ENCODE data around the gene PCSK5. TPM values are rescaled to one million over a fixed set of nuclear protein-coding genes. Genes with fewer than 3 reads are reported as not detected.
A peak's percentile ranks its signal among the peaks of the same experiment; 100 is the strongest.

PCSK5 gene
- polyA plus RNA-seq, 1 donor (not counting 4 experiments of a cell fraction or from before 2014, with no cell fraction given): 1.9 TPM

GRCh38 chr9:75903785-75904360 is 13.4 kb downstream of the PCSK5 start:
- H3K27me3 ChIP-seq (ENCODE audit: control insufficient read depth, extremely low read depth, insufficient read depth, low read length): no peaks in the 10 kb centered on the region
- no peaks in the 10 kb centered on the region for H3K79me2 ChIP-seq (ENCODE audit: control insufficient read depth, insufficient read depth, low read length)
- H3K4me2 ChIP-seq (ENCODE audit: control insufficient read depth, extremely low read depth, insufficient read depth, low read depth, low read length): no peak overlapping the region
- H3K27ac ChIP-seq (ENCODE audit: control insufficient read depth, insufficient read depth, low read length): no peak overlapping the region
- DNase-seq (ENCODE audit: low read depth, low spot score) (peak; percentile 19), FAIRE-seq (no peak)
- no peaks in the 10 kb centered on the region for H3K9me1 ChIP-seq (ENCODE audit: control insufficient read depth, extremely low read depth, insufficient read depth, low read length)
- no peak overlapping the region for H3K4me3 ChIP-seq (ENCODE audit: control insufficient read depth in 2 of 3, extremely low read depth in 1 of 3, insufficient read depth in 2 of 3, low read depth in 1 of 3, low read length in 3 of 3)
- no peaks in the 10 kb centered on the region for H3K9me3 ChIP-seq (ENCODE audit: control insufficient read depth, low read depth, low read length)
- TF ChIP-seq EZH2 (IDR thresholded peaks at IDR 0.05; ENCODE audit: low read length) (no peak), CTCF (optimal IDR thresholded peaks at IDR 0.05 in 1 of 3, IDR thresholded peaks at IDR 0.05 in 1 of 3, conservative IDR thresholded peaks at IDR 0.05 in 1 of 3; ENCODE audit: extremely low read depth in 1 of 3, insufficient read depth in 2 of 3, low read length in 3 of 3) (no peak)
- dilution Hi-C loops (cut with MboI; ENCODE audit: extremely low pct_ligation_motif_present, low sequenced_read_pairs): no loop called here
- H3K36me3 ChIP-seq (ENCODE audit: control insufficient read depth in 2 of 2, extremely low read depth in 1 of 2, insufficient read depth in 2 of 2, low read length in 2 of 2): no peaks in the 10 kb centered on the region
- H3K4me1 ChIP-seq (ENCODE audit: control insufficient read depth, extremely low read depth, insufficient read depth, low read length): peaks cover 2% of the 10 kb centered on the region
- H2AFZ ChIP-seq (ENCODE audit: control insufficient read depth, low read length): no peak overlapping the region
- no peaks in the 10 kb centered on the region for H4K20me1 ChIP-seq (ENCODE audit: control insufficient read depth, extremely low read depth, insufficient read depth, low read length)
- H3K9ac ChIP-seq (ENCODE audit: control insufficient read depth, extremely low read depth, insufficient read depth, low read length): no peak overlapping the region

- Histone ChIP-seq H3K9me3 (ENCODE audit: control insufficient read depth, low read depth, low read length) (no peaks in the 10 kb centered on the region), H3K79me2 (ENCODE audit: control insufficient read depth, insufficient read depth, low read length) (no peaks in the 10 kb centered on the region), H3K27ac (ENCODE audit: control insufficient read depth, insufficient read depth, low read length) (no peak overlapping the region), H4K20me1 (ENCODE audit: control insufficient read depth, extremely low read depth, insufficient read depth, low read length) (no peaks in the 10 kb centered on the region), H3K36me3 (ENCODE audit: control insufficient read depth in 2 of 2, extremely low read depth in 1 of 2, insufficient read depth in 2 of 2, low read length in 2 of 2) (no peaks in the 10 kb centered on the region), H3K27me3 (ENCODE audit: control insufficient read depth, extremely low read depth, insufficient read depth, low read length) (no peaks in the 10 kb centered on the region), H3K9me1 (ENCODE audit: control insufficient read depth, extremely low read depth, insufficient read depth, low read length) (no peaks in the 10 kb centered on the region), H3K4me2 (ENCODE audit: control insufficient read depth, extremely low read depth, insufficient read depth, low read depth, low read length) (no peak overlapping the region), H3K4me1 (ENCODE audit: control insufficient read depth, extremely low read depth, insufficient read depth, low read length) (peaks cover 2% of the 10 kb centered on the region), H3K9ac (ENCODE audit: control insufficient read depth, extremely low read depth, insufficient read depth, low read length) (no peak overlapping the region), H3K4me3 (ENCODE audit: control insufficient read depth in 2 of 3, extremely low read depth in 1 of 3, insufficient read depth in 2 of 3, low read depth in 1 of 3, low read length in 3 of 3) (no peak overlapping the region), H2AFZ (ENCODE audit: control insufficient read depth, low read length) (no peak overlapping the region)
- DNase-seq (ENCODE audit: low read depth, low spot score) (no peak), FAIRE-seq (no peak)
- TF ChIP-seq CTCF (optimal IDR thresholded peaks at IDR 0.05 in 1 of 3, IDR thresholded peaks at IDR 0.05 in 1 of 3, conservative IDR thresholded peaks at IDR 0.05 in 1 of 3; ENCODE audit: extremely low read depth in 1 of 3, insufficient read depth in 2 of 3, low read length in 3 of 3): no peak
- dilution Hi-C loops (cut with MboI; ENCODE audit: extremely low pct_ligation_motif_present, low sequenced_read_pairs): no loop called here
Measured at GRCh38 chr9:75904364-75904763, 13.9 kb downstream of the PCSK5 start.
